GM12878 (cell line): ENCODE data around the gene LYPLAL1. TPM values are rescaled to one million over a fixed set of nuclear protein-coding genes. Genes with fewer than 3 reads are reported as not detected.
A peak's percentile ranks its signal among the peaks of the same experiment; 100 is the strongest.

Experiments
- ATAC-seq: fragments of 200-7000 bp; cut with Tn5 transposase; 3 replicates; pipeline ENCODE4 v1.9.1; 2020; ENCODE audit warnings: mild to moderate bottlenecking, moderate library complexity
- BruUV-seq: library from RNA; stranded (reverse); fragments of 400-500 nt; replicated peaks from 2 replicates; lab custom pipeline; 2021; lab: Mats Ljungman, UMichigan
- CTCF ChIA-PET: fragments of 300-600 bp; sonication (Branson Sonifier 250); formaldehyde crosslinking; extraction: SDS; loops from one replicate; lab custom pipeline; 2021; ENCODE audit warnings: inconsistent platforms; lab: Yijun Ruan, JAX
- POLR2A ChIA-PET: fragments of 350-600 bp; formaldehyde crosslinking; extraction: SDS; loops from one replicate; lab custom pipeline; 2021; ENCODE audit warnings: inconsistent platforms; lab: Charles Lee
- RAD21 ChIA-PET: fragments of 300-600 bp; sonication (Branson Sonifier 250); formaldehyde crosslinking; loops from one replicate; lab custom pipeline; 2023; ENCODE audit warnings: antibody characterized with exemption; ENCODE audit not compliant: unreplicated experiment; lab: Charles Lee
- SMC1A ChIA-PET: fragments of 300-600 bp; sonication (Branson Sonifier 250); formaldehyde crosslinking; loops from one replicate; lab custom pipeline; 2023; ENCODE audit not compliant: unreplicated experiment, uncharacterized antibody; lab: Charles Lee
- DNase-seq: peaks from one replicate; pipeline ENCODE4 v3.0.0-alpha.2; 2011; ENCODE audit warnings: low read depth, low spot score
- FAIRE-seq: peaks from 3 replicates; lab custom pipeline; 2011; peaks lifted over from hg19 to GRCh38; lab: Jason Lieb, UNC
- H2AFZ ChIP-seq: 2 replicates; pipeline ENCODE4 v1.6.0; 2011; ENCODE audit warnings: low read depth, low read length, control low read depth; ENCODE audit not compliant: control insufficient read depth
- H3K27ac ChIP-seq: 2 replicates; pipeline ENCODE4 v1.5.1; 2011; ENCODE audit warnings: control low read depth; ENCODE audit not compliant: control insufficient read depth, insufficient read depth
- H3K27me3 ChIP-seq, 2 experiments: replicated peaks in 1 of 2; 2 replicates each; pipeline versions ENCODE4 v1.6.0 to v1.6.1; 2011; ENCODE audit warnings: low read length in 1 of 2; ENCODE audit not compliant: control insufficient read depth in 2 of 2, insufficient read depth in 2 of 2
- H3K36me3 ChIP-seq, 2 experiments: 2 replicates each; pipeline ENCODE4 v1.5.1; 2011; ENCODE audit warnings: low read length in 1 of 2; ENCODE audit not compliant: control insufficient read depth in 2 of 2, insufficient read depth in 2 of 2
- H3K4me1 ChIP-seq: 2 replicates; pipeline ENCODE4 v1.6.1; 2011; ENCODE audit warnings: mild to moderate bottlenecking, low read length, moderate library complexity, mixed read lengths; ENCODE audit not compliant: control insufficient read depth, insufficient read depth
- H3K4me2 ChIP-seq: 2 replicates; pipeline ENCODE4 v1.6.0; 2011; ENCODE audit warnings: control low read depth; ENCODE audit not compliant: control insufficient read depth, insufficient read depth
- H3K4me3 ChIP-seq: fragments of 200-600 bp; sonication (generic); 2 replicates; pipeline ENCODE4 v1.5.1; 2016
- H3K79me2 ChIP-seq: 2 replicates; pipeline ENCODE4 v1.6.0; 2011; ENCODE audit warnings: low read length; ENCODE audit not compliant: control insufficient read depth, insufficient read depth
- H3K9ac ChIP-seq: 2 replicates; pipeline ENCODE4 v1.8.0; 2011; ENCODE audit warnings: low read length, control low read depth, mixed read lengths; ENCODE audit not compliant: control insufficient read depth, insufficient read depth
- H3K9me3 ChIP-seq: replicated peaks from 3 replicates; pipeline ENCODE4 v1.5.1; 2011; ENCODE audit warnings: mild to moderate bottlenecking, low read length; ENCODE audit not compliant: control insufficient read depth, insufficient read depth
- H4K20me1 ChIP-seq: 2 replicates; pipeline ENCODE4 v1.6.0; 2011; ENCODE audit not compliant: control insufficient read depth, insufficient read depth
- BHLHE40 ChIP-seq, 2 experiments: fragments of 450-650 bp in 1 of 2; IDR thresholded peaks; 2 replicates each; pipeline ENCODE4 v1.6.1; 2011 to 2017; ENCODE audit warnings: low read depth in 2 of 2, borderline replicate concordance in 1 of 2, improper control_type of control experiment in 1 of 2, low read length in 1 of 2, mild to moderate bottlenecking in 1 of 2
- CBX5 ChIP-seq: sonication (generic); IDR thresholded peaks from 2 replicates; pipeline ENCODE4 v1.6.1; 2016; ENCODE audit warnings: low read depth, moderate library complexity, mild to moderate bottlenecking, inconsistent platforms
- HCFC1 ChIP-seq: fragments of 150-350 bp; IDR thresholded peaks from 2 replicates; pipeline ENCODE4 v1.6.1; 2014; ENCODE audit warnings: low read length
- IKZF2 ChIP-seq, 2 experiments: fragments of 450-650 bp; IDR thresholded peaks; 2 replicates each; pipeline ENCODE4 v1.6.1; 2017; ENCODE audit warnings: mild to moderate bottlenecking in 2 of 2, moderate library complexity in 2 of 2
- JUNB ChIP-seq: IDR thresholded peaks from 2 replicates; pipeline ENCODE4 v1.6.1; 2016; ENCODE audit warnings: antibody characterized with exemption, mild to moderate bottlenecking
- KAT2A ChIP-seq: conservative IDR thresholded peaks from 2 replicates; pipeline ENCODE4 v1.6.1; 2011; ENCODE audit warnings: low read depth, low read length; ENCODE audit not compliant: control insufficient read depth
- KLF5 ChIP-seq: fragments of 450-650 bp; IDR thresholded peaks from 2 replicates; pipeline ENCODE4 v1.6.1; 2014; ENCODE audit warnings: mild to moderate bottlenecking; ENCODE audit not compliant: partially characterized antibody
- MTA3 ChIP-seq: IDR thresholded peaks from 2 replicates; pipeline ENCODE4 v1.6.1; 2012; ENCODE audit warnings: low read length, inconsistent platforms, borderline replicate concordance
- PAX8 ChIP-seq: fragments of 450-650 bp; IDR thresholded peaks from 2 replicates; pipeline ENCODE4 v1.6.1; 2017; ENCODE audit warnings: mild to moderate bottlenecking, moderate library complexity
- POLR2A ChIP-seq: IDR thresholded peaks from 2 replicates; pipeline ENCODE4 v1.6.1; 2011; ENCODE audit warnings: low read depth, mild to moderate bottlenecking, low read length
- RUNX3 ChIP-seq: IDR thresholded peaks from 2 replicates; pipeline ENCODE4 v1.6.1; 2012; ENCODE audit warnings: low read length, inconsistent platforms
- ZNF24 ChIP-seq: fragments of 450-650 bp; IDR thresholded peaks from 2 replicates; pipeline ENCODE4 v1.6.1; 2017; ENCODE audit warnings: antibody characterized with exemption, mild to moderate bottlenecking
- WGBS: methylation state at CpG from one replicate; pipeline ENCODE4 v1.1.6; 2016; ENCODE audit warnings: low lambda C conversion rate; ENCODE audit not compliant: insufficient replicate concordance, insufficient coverage; ENCODE audit errors: missing lambda C conversion rate; 5-methylcytosine and 5-hydroxymethylcytosine counted together
- in situ Hi-C: fragments of 300-500 bp; cut with MboI; formaldehyde crosslinking; loops from 9 replicates; pipeline ENCODE4 v1.14.3; 2018; ENCODE audit warnings: mixed read lengths
- intact Hi-C: fragments of 100-400 bp; cut with micrococcal nuclease; formaldehyde crosslinking; loops from one replicate; pipeline ENCODE4 v1.14.2; 2022; ENCODE audit not compliant: unreplicated experiment
- polyA plus RNA-seq, 11 experiments: library from polyadenylated mRNA; depleted of rRNA in 4 of 11; unstranded in 6 of 11; stranded (reverse) in 5 of 11; fragments of >200 nt; fragmentation: Nextera tagmentation in 4 of 11; fragmentation: Illumina TruSeq in 1 of 11; extraction: Ambion mirVana in 4 of 11; extraction: Trizol in 1 of 11; gene quantifications; 1 replicate in 1 of 11; 2 replicates in 10 of 11; pipeline versions ENCODE4 v1.2.1 to v1.2.3, GENCODE V29; 2011 to 2016; ENCODE audit warnings: inconsistent platforms in 2 of 11, missing spikeins in 2 of 11, low read depth in 1 of 11
- total RNA-seq, 4 experiments: library from RNA; depleted of rRNA in 3 of 4; stranded (reverse); fragments of >200 nt in 3 of 4; fragmentation: Illumina TruSeq in 1 of 4; extraction: Trizol in 1 of 4; gene quantifications; 2 replicates each; pipeline versions ENCODE4 v1.2.1 to v1.2.3, GENCODE V29; 2013 to 2021

LYPLAL1 gene
- total and polyA plus RNA-seq, 10 of the 15 experiments (the other 5 are each of a cell fraction or from before 2014, with no cell fraction given), result 19.4 to 112 (median 40.5) TPM

- POLR2A ChIA-PET, result no interaction called here
- BruUV-seq, result no TSS peak
- SMC1A ChIA-PET, result interaction anchor here (1.0 kb wide), 2 partner anchors 10 to 82 kb away, joined by 3 to 4 read pairs; no protein-coding TSS in a partner anchor
- 53% methylated on average over 1 of the region's 1 CpG for WGBS
- H3K79me2 ChIP-seq, result peaks cover 26% of the 10 kb centered on the region
- no peak overlapping the region for H3K4me2 ChIP-seq
- in situ Hi-C loops, result no loop called here
- H4K20me1 ChIP-seq, result no peaks in the 10 kb centered on the region
- RAD21 ChIA-PET, result interaction anchor here (7.2 kb wide), 1 partner anchor 17 kb away, joined by 134 read pairs; no protein-coding TSS in a partner anchor
- TF ChIP-seq ZNF24 (no peak), HCFC1 (no peak), POLR2A (no peak), KLF5 (no peak), JUNB (0 out of 2 replicates have a peak, but pooled peaks have one; percentile 24), PAX8 (no peak), KAT2A (no peak), MTA3 (no peak), BHLHE40 (IDR thresholded peaks at IDR 0.05; ENCODE audit: borderline replicate concordance in 1 of 2, low read depth in 2 of 2, low read length in 1 of 2) (no peak), CBX5 (no peak), IKZF2 (IDR thresholded peaks at IDR 0.05) (peak in 1 of 2 experiments; percentile 30; a peak in 1 of 4 replicates), RUNX3 (no peak)
- TF ChIP-seq, all 136 proteins: peak for 2
- H3K27ac ChIP-seq, result no peak overlapping the region
- no peaks in the 10 kb centered on the region for H3K27me3 ChIP-seq
- FAIRE-seq, result no peak
- no peak overlapping the region for H3K4me3 ChIP-seq
- no peak for DNase-seq
- no peak overlapping the region; the same call in 1 of the 2 replicates for H2AFZ ChIP-seq
- H3K9me3 ChIP-seq, result no peaks in the 10 kb centered on the region; the same call in 2 of the 3 replicates
- H3K9ac ChIP-seq, result no peak overlapping the region
- CTCF ChIA-PET, result interaction anchor here (0.7 kb wide), 1 partner anchor 11 kb away, joined by 3 read pairs; no protein-coding TSS in a partner anchor
- intact Hi-C loops, result no loop called here
- no peak for ATAC-seq
- no peaks in the 10 kb centered on the region for H3K36me3 ChIP-seq
- peaks cover under 1% of the 10 kb centered on the region; the same call in 1 of the 2 replicates for H3K4me1 ChIP-seq
These were observed 2.3 kb upstream of the LYPLAL1 start for GRCh38 chr1:219171192-219171935.
